HT1080 (cell line): ENCODE measurements around the gene OR5H14. TPM values are rescaled to one million over a fixed set of nuclear protein-coding genes. Genes with fewer than 3 reads are reported as not detected.
"Not testable (repeated sequence)": the region's sequence is repeated elsewhere in the genome, so short reads cannot be mapped to it uniquely, and the experiment has no call there.

ENCODE experiments used
- DNase-seq: peaks from one replicate; pipeline ENCODE4 v3.0.0-alpha.2; 2015; ENCODE audit warnings: low read depth
- total RNA-seq: library from RNA; depleted of rRNA; stranded (reverse); fragments of >200 nt; shearing (Covaris generic); gene quantifications from 2 replicates; pipeline ENCODE4 v1.2.3, GENCODE V29; 2014; rRNA removed

OR5H14 gene
- total RNA-seq, 1 experiment from 2014 or later = not detected

GRCh38 chr3:98196293-98196692 is 49.0 kb downstream of the OR5H14 start:
- DNase-seq = not testable (repeated sequence)

- peak; percentile 14 for DNase-seq
Observed at GRCh38 chr3:98199020-98199419, 51.7 kb downstream of the OR5H14 start.

Other genes starting within 250 kb of the OR5H14 start
- 39.4 and 43.1 TPM in 2 replicates for gene RIOX2, start 175.0 kb upstream of the OR5H14 start, total RNA-seq
- gene GABRR3, start 112.2 kb upstream of the OR5H14 start, total RNA-seq = not detected in 2 replicates
- gene OR5AC2, start 60.3 kb upstream of the OR5H14 start, total RNA-seq = not detected in 2 replicates
- not detected in 2 replicates for gene OR5H1, start 16.8 kb upstream of the OR5H14 start, total RNA-seq
- not detected in 2 replicates for gene OR5H15, start 19.2 kb downstream of the OR5H14 start, total RNA-seq
- not detected in 2 replicates for gene OR5H6, start 116.8 kb downstream of the OR5H14 start, total RNA-seq
- gene OR5H2, start 135.0 kb downstream of the OR5H14 start, total RNA-seq = not detected in 2 replicates
- gene OR5K4, start 206.4 kb downstream of the OR5H14 start, total RNA-seq = not detected in 2 replicates
- not detected in 2 replicates for gene OR5K3, start 243.2 kb downstream of the OR5H14 start, total RNA-seq